Bronchial epithelial cell (primary cell): Measurements from ENCODE around the gene PRSS12. TPM values are rescaled to one million over a fixed set of nuclear protein-coding genes. Genes with fewer than 3 reads are reported as not detected.

Experiments used
- DNase-seq: peaks from one replicate; pipeline ENCODE4 v3.0.0-alpha.2; 2010; ENCODE audit warnings: low read depth
- FAIRE-seq: peaks from 2 replicates; lab custom pipeline; 2011; peaks lifted over from hg19 to GRCh38; lab: Jason Lieb, UNC
- H3K27me3 ChIP-seq: 2 replicates; pipeline ENCODE4 v1.5.1; 2011; ENCODE audit warnings: low read length; ENCODE audit not compliant: control insufficient read depth, insufficient read depth
- H3K36me3 ChIP-seq: 2 replicates; pipeline ENCODE4 v1.5.1; 2011; ENCODE audit warnings: low read length; ENCODE audit not compliant: control insufficient read depth, insufficient read depth
- H3K4me3 ChIP-seq: 2 replicates; pipeline ENCODE4 v1.5.1; 2011; ENCODE audit warnings: mild to moderate bottlenecking, low read depth, low read length, control low read depth
- CTCF ChIP-seq: IDR thresholded peaks from 2 replicates; pipeline ENCODE4 v1.5.1; 2011; ENCODE audit warnings: mild to moderate bottlenecking, moderate library complexity, low read length, control low read depth, inconsistent platforms; ENCODE audit not compliant: insufficient read depth, severe bottlenecking
- total RNA-seq: library from RNA; depleted of rRNA; stranded (reverse); fragments of >200 nt; gene quantifications from 2 replicates; pipeline ENCODE4 v1.2.1, GENCODE V29; 2014

The PRSS12 gene
- total RNA-seq, 1 donor from 2014 or later, result 24.2 TPM

GRCh38 chr4:118338518-118338917 lies 14.3 kb downstream of the PRSS12 start:
- TF ChIP-seq CTCF, result no peak
- no peaks in the 10 kb centered on the region for H3K36me3 ChIP-seq
- FAIRE-seq, result peak; percentile 23

GRCh38 chr4:118337954-118338353 lies 14.8 kb downstream of the PRSS12 start:
- no peak for DNase-seq
- Histone ChIP-seq H3K36me3 (no peaks in the 10 kb centered on the region), H3K4me3 (no peak overlapping the region), H3K27me3 (no peaks in the 10 kb centered on the region)
- TF ChIP-seq CTCF, result no peak
- FAIRE-seq, result no peak

More at GRCh38 chr4:118338518-118338917, 14.3 kb downstream of the PRSS12 start:
- Histone ChIP-seq H3K27me3 (no peaks in the 10 kb centered on the region), H3K4me3 (no peak overlapping the region)
- DNase-seq, result no peak

- no peak for FAIRE-seq
- Histone ChIP-seq H3K27me3 (no peaks in the 10 kb centered on the region), H3K4me3 (no peak overlapping the region), H3K36me3 (peaks cover 2% of the 10 kb centered on the region)
- no peak for DNase-seq
- no peak for TF ChIP-seq CTCF
These were observed 17.0 kb downstream of the PRSS12 start for GRCh38 chr4:118335774-118336173.

- H3K4me3 ChIP-seq, result no peak overlapping the region
- no peak for DNase-seq
- H3K27me3 ChIP-seq, result no peaks in the 10 kb centered on the region
- no peak for TF ChIP-seq CTCF
- FAIRE-seq, result no peak
- peaks cover 2% of the 10 kb centered on the region for H3K36me3 ChIP-seq
These were observed 17.5 kb downstream of the PRSS12 start for GRCh38 chr4:118335324-118335723.

- H3K4me3 ChIP-seq, result no peak overlapping the region
- no peak for DNase-seq
These were observed 21.5 kb downstream of the PRSS12 start for GRCh38 chr4:118331352-118331751.

More at GRCh38 chr4:118331352-118331751, 21.5 kb downstream of the PRSS12 start:
- no peak for FAIRE-seq
- no peak for TF ChIP-seq CTCF
- Histone ChIP-seq H3K36me3 (peaks cover 2% of the 10 kb centered on the region), H3K27me3 (no peaks in the 10 kb centered on the region)
